Breast epithelium (tissue), 3 donors: ENCODE measurements around the gene CCDC146.
A peak's percentile ranks its signal among the peaks of the same experiment; 100 is the strongest.
"Not testable (repeated sequence)": the region's sequence is repeated elsewhere in the genome, so short reads cannot be mapped to it uniquely, and the experiment has no call there.

Experiments
- CTCF ChIP-seq, 3 donors: fragments of 450-650 bp; IDR thresholded peaks; one replicate each; pipeline ENCODE4 v1.5.1; 2016 to 2017; ENCODE audit warnings: antibody characterized with exemption in 3 of 3, mild to moderate bottlenecking in 3 of 3, moderate library complexity in 3 of 3
- POLR2A ChIP-seq: fragments of 450-650 bp; IDR thresholded peaks from one replicate; pipeline ENCODE4 v1.6.1; 2016; ENCODE audit warnings: antibody characterized with exemption, mild to moderate bottlenecking, moderate library complexity
- POLR2AphosphoS5 ChIP-seq, 3 donors: sonication (generic); formaldehyde crosslinking; IDR thresholded peaks; one replicate each; pipeline ENCODE4 v1.6.1; 2017; ENCODE audit warnings: antibody characterized with exemption in 3 of 3

DNA sequence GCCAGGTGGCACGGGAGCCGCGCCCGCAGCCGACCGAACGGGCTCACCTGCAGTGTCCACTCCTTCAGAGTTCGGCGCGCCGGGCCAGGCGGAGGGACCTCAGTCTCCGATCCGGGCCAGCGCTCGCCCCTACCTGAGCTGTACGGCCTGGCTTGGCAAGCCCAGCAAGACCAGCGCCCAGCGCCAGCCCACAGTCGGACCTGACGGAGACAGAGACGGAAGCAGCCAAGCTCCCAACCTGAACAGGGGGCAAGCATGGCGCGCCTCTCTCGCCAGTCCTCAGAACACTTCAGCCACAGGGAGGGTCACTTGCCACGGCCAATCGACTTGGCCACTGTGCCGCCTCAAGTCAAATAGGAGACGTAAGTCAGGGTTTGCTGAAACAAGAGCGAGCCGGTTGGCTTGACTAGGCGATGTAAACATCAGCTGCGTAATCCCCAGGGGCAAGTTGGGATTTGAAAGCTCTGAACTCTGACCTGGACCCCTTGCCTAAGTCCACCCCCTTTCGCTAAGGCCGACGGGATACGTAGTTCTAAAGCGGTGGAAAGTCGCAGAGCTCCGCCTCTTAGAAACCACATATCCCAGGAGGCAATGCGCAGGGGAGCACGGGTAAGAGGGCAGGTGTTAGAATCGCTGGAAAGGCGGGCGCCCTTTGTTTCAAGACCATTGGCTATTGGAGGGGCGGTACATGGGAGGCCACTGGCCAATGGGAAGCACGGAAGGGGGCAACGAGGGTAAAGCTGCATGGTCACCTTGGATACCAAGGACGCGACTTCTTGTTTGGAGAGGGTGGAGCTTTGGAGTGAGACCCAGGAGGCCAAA lies at the start of gene CCDC146:
- not testable (repeated sequence) for TF ChIP-seq CTCF (IDR thresholded peaks at IDR 0.05); POLR2A
- peak; percentile 49 to 67 (median 64) for TF ChIP-seq POLR2AphosphoS5 (IDR thresholded peaks at IDR 0.05)
